RPMI7951 (cell line): ENCODE data around the gene SYNJ2. TPM values are rescaled to one million over a fixed set of nuclear protein-coding genes. Genes with fewer than 3 reads are reported as not detected.

Experiments used
- DNase-seq: peaks from one replicate; pipeline ENCODE4 v3.0.0-alpha.2; 2012; ENCODE audit warnings: low read depth
- total RNA-seq: library from RNA; depleted of rRNA; stranded (reverse); fragments of >200 nt; shearing (Covaris generic); gene quantifications from 2 replicates; pipeline ENCODE4 v1.2.3, GENCODE V29; 2014

The SYNJ2 gene
- total RNA-seq, 1 experiment from 2014 or later = 47.8 TPM

- DNase-seq = no peak
Observed at GRCh38 chr6:157996201-157996712, 14.6 kb downstream of the SYNJ2 start.

GRCh38 chr6:157996918-157997702 lies 15.4 kb downstream of the SYNJ2 start:
- DNase-seq = no peak

GRCh38 chr6:157997893-157998608 lies 16.4 kb downstream of the SYNJ2 start:
- DNase-seq = no peak

GRCh38 chr6:157998707-157999167 lies 17.1 kb downstream of the SYNJ2 start:
- DNase-seq = no peak

- no peak for DNase-seq
Observed at GRCh38 chr6:157999168-158000051, 17.7 kb downstream of the SYNJ2 start.

- no peak for DNase-seq
Observed at GRCh38 chr6:158000530-158001307, 19.1 kb downstream of the SYNJ2 start.

GRCh38 chr6:158002249-158002950 lies 20.7 kb downstream of the SYNJ2 start:
- no peak for DNase-seq

GRCh38 chr6:158002951-158003853 lies 21.5 kb downstream of the SYNJ2 start:
- DNase-seq = peak; percentile 97

GRCh38 chr6:158003910-158004700 lies 22.4 kb downstream of the SYNJ2 start:
- no peak for DNase-seq

- DNase-seq = no peak
Observed at GRCh38 chr6:158004701-158005095, 23.0 kb downstream of the SYNJ2 start.

GRCh38 chr6:158005626-158006180 lies 24.0 kb downstream of the SYNJ2 start:
- no peak for DNase-seq

- DNase-seq = no peak
Observed at GRCh38 chr6:158006331-158006730, 24.7 kb downstream of the SYNJ2 start.

- DNase-seq = no peak
Observed at GRCh38 chr6:158006821-158007570, 25.3 kb downstream of the SYNJ2 start.

GRCh38 chr6:158008864-158009113 lies 27.1 kb downstream of the SYNJ2 start:
- DNase-seq = no peak

- peak; percentile 98 for DNase-seq
Observed at GRCh38 chr6:158009114-158009891, 27.6 kb downstream of the SYNJ2 start.

- no peak for DNase-seq
Observed at GRCh38 chr6:158009935-158010585, 28.4 kb downstream of the SYNJ2 start.
